Stimulated activated CD8-positive, alpha-beta memory T cell treated with anti-CD3 and anti-CD28 coated beads, Interleukin-2, amount 100 ng/mL, for 1 hour (primary cell): ENCODE results near the gene SPAG16.
"Not testable (repeated sequence)": the region's sequence is repeated elsewhere in the genome, so short reads cannot be mapped to it uniquely, and the experiment has no call there.

Experiments
- DNase-seq, 2 donors: peaks; one replicate each; pipeline ENCODE4 v3.0.0-alpha.2; 2020; ENCODE audit warnings: low read depth in 2 of 2

The SPAG16 gene

DNA sequence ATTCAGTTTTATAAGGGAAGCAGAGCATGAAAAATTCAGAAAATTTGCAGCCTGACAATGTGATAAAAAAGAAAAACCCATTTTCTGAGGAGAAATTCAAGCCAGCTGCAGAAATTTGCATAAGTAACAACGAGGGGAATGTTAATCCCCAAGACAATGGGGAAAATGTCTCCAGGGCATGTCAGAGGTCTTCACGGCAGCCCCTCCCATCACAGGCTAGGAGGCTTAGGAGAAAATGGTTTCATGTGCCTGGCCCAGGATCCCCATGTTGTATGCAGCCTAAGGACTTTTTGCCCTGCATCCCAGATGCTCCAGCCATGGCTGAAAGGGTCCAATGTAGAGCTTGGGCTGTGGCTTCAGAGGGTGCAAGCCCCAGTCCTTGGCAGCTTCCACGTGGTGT lies 714.7 kb downstream of the SPAG16 start:
- DNase-seq, result not testable (repeated sequence)

GRCh38 chr2:214004463-214004862 lies 720.2 kb downstream of the SPAG16 start:
- no peak for DNase-seq

GRCh38 chr2:214005337-214005736 lies 721.1 kb downstream of the SPAG16 start:
- no peak for DNase-seq

DNA sequence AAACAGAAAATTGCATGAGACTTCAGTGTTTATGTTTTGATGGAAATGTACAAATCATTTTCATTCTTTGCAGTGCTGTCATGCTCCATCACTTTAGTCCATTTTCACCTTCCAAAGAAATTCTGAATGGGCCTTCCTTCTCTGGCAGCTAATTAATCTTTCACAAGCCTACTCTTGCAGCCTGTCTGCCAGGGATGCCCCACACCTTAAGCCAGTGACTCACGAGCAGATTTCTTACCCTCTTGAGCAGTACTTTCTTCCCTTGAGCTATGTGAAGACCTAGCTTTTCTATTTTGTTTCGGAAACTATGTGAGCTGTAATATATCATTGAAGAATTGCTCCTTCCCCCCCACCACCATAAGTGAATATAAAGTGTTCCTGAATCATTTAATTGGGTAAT lies 722.3 kb downstream of the SPAG16 start:
- no peak for DNase-seq

DNA sequence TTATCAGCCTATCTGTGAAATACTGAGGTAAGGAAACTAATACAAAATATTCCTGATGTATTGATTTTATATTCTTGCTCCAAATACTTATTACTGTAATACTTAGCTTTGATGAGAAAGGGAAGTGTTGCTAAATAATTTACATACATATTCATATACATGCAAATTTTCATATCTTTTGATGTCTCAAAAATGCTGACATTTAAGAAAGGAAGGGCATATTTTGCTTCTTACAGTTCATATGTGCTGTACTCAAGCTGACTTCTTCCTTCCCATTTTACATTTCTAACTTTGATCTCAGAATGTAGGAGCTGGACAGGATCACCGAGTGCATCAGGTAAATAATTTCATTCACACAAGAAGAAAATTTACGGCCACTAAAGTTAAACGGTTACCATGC lies 727.4 kb downstream of the SPAG16 start:
- no peak for DNase-seq

- no peak for DNase-seq
Observed at GRCh38 chr2:214014551-214015220, 730.4 kb downstream of the SPAG16 start.

DNA sequence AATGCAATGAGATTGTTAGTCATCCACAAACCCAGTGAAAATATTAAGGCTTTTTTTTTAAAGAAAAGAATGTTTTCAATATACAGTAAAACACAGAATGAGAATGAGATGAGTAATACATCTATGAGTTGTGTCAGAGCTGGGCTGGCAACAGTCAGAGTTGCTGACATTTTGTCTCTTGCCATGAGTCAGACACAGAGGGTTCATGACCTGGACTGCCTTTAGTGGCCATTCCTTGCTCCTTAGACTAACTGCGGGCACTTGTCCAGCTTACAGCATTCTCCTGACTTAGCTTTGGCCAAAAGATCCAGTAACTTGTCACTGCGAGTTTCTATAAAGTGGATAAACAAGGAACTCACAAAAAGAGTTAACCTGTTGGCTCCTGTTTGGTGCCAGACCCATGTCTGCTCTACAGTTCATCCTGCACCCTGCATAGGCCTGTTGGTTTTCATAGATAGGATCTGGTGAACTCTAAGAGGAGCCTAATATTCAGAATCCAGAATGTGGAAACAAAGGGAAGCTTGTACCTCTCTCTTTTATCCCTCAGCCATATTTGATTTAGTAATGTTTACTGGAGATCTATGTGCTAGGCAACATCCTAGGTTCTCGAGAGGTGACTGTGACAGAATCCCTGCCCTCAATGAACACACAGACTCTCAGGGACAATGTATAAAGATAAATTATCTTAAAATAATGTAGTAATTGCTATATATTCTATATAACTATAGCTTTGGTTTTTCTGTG lies 735.1 kb downstream of the SPAG16 start:
- no peak for DNase-seq

GRCh38 chr2:214019973-214020345 lies 735.7 kb downstream of the SPAG16 start:
- DNase-seq, result no peak

GRCh38 chr2:214029190-214029589 lies 744.9 kb downstream of the SPAG16 start:
- DNase-seq, result no peak

- no peak for DNase-seq
Observed at GRCh38 chr2:214031566-214031965, 747.3 kb downstream of the SPAG16 start.

- no peak for DNase-seq
Observed at GRCh38 chr2:214034417-214034816, 750.2 kb downstream of the SPAG16 start.

DNA sequence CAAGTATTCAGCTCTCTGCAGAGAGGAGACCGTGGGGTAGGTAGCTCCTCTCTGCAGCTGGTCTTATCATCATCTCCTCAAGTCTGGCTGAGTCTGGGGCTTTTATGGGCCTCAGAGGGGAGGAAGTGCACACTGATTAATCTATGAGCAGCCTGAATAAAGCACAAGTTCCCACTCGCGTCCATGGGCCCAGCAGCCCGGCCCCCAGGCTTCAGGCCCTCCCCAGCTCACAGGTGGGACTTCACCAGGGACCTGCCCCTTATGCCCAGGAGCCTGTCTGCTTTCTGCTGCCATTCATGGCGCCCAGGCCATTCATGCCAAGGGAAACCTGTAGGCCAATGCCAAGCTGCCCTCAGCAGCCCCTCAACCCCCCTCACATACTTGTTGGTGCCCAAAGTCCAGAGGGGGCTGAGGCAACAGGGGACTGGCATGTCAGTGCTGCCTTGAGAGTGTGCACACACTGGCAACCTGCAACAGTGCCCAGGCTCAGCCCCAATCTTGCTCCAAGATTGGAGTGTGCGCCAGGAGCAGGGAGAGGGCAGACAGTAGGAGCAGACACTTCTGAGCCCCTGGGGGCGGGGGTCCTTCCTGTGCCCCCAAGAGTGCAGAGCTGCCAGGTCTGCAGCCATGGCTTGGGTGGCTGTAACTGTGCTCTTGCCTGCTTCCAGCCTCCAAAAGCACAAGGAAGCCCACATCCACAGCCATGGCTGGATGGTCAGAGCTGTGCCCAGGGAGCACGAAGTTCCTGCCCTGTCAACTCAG lies 751.0 kb downstream of the SPAG16 start:
- no peak for DNase-seq

DNA sequence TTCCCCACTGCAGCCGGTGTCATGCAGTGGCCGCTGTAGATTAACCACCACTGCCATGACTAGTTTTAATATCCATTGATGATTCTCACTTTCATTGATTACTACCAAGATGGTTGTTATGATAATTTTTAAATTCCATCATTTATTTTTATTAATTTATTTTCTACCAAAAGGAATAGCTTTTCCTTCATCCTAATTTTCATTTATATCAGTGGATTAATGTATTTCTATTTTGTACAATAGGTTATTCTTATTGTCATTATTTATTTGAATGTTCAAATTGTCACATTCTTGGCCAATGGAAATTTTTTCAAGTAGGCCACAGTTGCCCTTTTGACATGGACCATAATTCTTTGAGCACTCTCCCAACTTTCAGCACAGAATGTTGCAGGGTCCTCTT lies 751.7 kb downstream of the SPAG16 start:
- DNase-seq, result no peak

DNA sequence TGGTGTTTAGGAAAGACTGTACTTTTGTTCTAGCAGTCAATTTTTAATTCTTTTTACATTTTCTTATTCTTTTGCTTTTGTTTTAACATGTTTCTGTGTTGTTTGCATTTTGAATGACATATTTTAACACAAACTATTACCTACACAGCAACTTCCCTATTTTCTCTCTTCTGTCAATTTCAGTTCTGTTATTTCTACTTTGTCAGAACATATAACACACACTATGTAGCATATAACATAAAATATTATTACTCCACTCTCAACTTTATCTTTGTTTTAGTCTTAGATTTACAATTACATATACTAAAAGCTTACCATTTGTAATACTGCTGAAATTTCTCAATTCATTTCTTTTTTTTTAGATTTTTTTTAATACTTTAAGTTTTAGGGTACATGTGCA lies 753.9 kb downstream of the SPAG16 start:
- no peak for DNase-seq

DNA sequence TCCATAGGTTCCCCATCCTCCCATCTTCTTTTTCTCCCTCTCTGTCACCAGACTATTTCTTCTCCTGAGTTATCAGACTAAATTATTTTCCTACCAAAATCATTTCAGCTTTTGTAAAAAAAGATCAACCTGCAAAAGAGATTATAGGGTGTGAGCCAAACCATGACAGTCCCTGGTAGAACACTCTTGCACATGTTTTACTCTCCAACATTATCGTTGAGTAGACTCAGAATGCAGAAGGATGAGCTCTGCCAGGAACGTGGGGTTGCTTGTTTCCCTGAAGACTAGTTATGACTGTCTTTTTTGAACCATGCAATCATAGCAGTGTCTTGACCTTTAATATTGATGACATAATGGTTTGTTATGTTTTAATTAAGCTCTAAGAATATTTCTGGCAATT lies 766.5 kb downstream of the SPAG16 start:
- no peak for DNase-seq

GRCh38 chr2:214051585-214051984 lies 767.3 kb downstream of the SPAG16 start:
- DNase-seq, result no peak

- DNase-seq, result no peak
Observed at GRCh38 chr2:214052235-214052634, 768.0 kb downstream of the SPAG16 start.

- DNase-seq, result no peak
Observed at GRCh38 chr2:214057986-214058385, 773.7 kb downstream of the SPAG16 start.

DNA sequence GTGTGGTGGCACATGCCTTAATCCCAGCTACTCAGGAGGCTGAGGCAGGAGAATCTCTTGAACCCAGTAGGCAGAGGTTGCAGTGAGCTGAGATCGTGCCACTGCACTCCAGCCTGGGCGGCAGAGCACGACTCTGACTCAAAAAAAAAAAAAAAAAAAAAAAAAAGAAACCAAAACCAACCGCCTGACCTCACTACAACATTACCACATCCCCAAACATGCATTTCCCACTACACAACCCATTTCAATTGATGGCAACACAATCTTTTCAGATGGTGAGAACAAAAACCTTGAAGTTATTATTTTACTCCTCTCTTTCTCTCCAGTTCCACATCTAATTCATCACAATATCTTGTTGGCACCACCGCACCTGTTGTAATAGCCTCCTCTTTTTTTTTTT lies 778.0 kb downstream of the SPAG16 start:
- DNase-seq, result not testable (repeated sequence)

- DNase-seq, result no peak
Observed at GRCh38 chr2:214064471-214064870, 780.2 kb downstream of the SPAG16 start.

DNA sequence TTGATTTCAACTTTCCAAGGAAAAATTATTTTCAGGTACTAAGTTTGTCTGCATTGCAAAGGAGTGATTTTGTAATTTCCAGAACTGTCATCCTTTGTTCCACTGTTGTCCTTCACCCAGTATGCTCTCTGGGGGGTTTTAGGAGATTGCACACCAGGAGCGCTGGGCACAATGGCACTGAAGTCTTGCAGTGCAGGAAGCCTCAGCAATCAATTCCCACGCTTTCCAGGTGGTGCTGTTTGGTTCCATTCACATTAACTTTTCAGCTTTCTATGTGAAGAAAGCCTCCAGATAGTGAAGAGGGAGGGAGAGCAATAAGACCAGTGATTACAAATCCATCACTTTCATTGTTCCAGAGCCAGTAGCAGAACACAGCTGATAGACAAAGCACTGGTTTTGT lies 782.6 kb downstream of the SPAG16 start:
- DNase-seq, result no peak

- DNase-seq, result no peak
Observed at GRCh38 chr2:214069254-214069653, 785.0 kb downstream of the SPAG16 start.

DNA sequence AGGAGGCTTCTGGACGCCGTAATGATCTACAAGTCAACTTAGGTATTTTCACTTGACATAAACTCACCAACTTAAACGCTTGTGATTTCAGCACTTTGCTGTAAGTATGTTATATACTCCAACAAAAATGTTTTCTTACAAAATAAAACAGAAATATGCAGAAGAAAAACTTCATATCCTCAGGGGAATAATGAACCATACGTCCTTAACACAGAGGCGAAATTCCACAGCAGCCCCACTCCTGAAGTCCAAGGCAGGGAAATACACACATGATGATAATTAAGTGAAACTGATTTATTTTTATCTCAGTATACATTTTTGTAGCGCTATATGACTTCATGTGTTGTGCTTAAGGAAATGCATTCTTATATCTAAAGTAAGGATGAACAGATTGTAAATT lies 791.2 kb downstream of the SPAG16 start:
- no peak for DNase-seq
